ENCODE results near the gene PRR35.

DNA sequence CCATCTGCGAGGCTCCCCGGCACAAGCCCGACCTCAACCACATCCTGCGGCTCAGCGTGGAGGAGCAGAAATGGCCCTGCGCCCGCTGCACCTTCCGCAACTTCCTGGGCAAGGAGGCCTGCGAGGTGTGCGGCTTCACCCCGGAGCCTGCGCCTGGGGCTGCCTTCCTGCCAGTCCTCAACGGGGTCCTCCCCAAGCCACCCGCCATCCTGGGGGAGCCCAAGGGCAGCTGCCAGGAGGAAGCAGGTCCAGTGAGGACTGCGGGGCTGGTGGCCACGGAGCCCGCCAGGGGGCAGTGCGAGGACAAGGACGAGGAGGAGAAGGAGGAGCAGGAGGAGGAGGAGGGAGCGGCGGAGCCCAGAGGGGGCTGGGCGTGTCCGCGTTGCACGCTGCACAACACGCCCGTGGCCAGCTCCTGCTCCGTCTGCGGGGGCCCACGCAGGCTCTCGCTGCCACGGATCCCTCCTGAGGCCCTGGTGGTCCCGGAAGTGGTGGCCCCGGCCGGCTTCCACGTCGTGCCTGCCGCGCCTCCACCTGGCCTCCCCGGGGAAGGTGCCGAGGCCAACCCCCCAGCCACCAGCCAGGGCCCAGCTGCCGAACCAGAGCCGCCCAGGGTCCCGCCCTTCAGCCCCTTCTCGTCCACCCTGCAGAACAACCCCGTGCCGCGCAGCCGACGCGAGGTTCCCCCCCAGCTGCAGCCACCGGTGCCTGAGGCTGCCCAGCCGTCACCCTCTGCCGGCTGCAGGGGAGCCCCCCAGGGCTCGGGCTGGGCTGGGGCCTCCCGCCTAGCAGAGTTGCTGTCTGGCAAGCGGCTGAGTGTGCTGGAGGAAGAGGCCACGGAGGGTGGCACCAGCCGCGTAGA is 13.1 kb upstream of the PRR35 start:
- TF ChIP-seq, protein P1, sequence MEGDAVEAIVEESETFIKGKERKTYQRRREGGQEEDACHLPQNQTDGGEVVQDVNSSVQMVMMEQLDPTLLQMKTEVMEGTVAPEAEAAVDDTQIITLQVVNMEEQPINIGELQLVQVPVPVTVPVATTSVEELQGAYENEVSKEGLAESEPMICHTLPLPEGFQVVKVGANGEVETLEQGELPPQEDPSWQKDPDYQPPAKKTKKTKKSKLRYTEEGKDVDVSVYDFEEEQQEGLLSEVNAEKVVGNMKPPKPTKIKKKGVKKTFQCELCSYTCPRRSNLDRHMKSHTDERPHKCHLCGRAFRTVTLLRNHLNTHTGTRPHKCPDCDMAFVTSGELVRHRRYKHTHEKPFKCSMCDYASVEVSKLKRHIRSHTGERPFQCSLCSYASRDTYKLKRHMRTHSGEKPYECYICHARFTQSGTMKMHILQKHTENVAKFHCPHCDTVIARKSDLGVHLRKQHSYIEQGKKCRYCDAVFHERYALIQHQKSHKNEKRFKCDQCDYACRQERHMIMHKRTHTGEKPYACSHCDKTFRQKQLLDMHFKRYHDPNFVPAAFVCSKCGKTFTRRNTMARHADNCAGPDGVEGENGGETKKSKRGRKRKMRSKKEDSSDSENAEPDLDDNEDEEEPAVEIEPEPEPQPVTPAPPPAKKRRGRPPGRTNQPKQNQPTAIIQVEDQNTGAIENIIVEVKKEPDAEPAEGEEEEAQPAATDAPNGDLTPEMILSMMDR (IDR thresholded peaks at IDR 0.05; ENCODE audit: low read depth, low read length, poor library complexity, severe bottlenecking), result no peak
- TF ChIP-seq EZH2phosphoT487 (IDR thresholded peaks at IDR 0.05; ENCODE audit: borderline replicate concordance, low read length), result no peak

Measured in DOHH2 (cell line).